ENCODE data around the gene ASIC4.

ASIC4 gene

DNA sequence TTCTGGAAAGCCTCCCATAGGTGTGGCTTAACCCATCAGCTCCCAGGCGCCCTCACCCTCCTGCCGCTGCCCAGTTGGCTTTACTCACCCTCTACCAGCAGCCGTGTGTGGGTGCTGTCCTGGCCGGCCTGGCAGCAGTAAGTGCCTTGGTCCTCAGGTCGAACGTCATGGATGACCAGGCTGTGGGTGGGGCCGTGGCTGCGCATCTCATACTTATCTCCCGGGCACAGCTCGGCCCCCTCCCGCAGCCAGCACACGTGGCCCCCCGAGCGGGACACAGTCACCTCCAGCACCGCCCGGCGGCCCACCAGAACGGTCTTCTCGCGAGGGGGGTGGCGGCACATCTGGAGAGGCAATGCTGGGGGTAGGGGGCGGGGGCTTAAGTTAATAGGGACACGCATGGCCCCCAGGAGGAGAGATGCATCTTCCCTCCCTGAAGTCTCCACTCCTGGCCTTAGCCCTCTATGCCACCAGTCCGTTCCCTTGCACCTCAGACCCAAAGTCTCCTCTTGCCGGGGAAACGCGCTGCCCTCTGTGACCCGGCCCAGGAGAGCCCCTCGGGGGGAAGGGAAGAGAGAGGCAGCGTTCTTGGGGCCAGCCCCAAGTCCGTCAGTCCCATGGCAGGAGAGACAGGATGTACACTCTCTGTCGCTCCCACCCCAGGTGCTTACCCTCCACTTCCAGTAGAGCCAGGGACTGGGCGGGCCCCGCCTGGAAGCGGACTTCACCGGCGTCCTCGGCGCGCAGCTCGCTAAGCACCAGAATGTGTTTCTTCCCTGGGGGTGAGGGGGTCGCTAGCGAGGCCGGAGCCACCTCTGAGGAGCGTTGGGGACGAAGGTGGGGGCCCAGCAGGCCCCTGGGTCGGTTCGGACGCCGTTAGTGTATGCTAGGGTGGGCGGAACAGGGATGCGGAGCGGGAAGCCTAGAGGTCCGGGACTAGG, 37.4 kb downstream of the ASIC4 start:
- POLR2A ChIA-PET = interaction anchor here (1.2 kb wide), 1 partner anchor 8 kb away, joined by 4 read pairs; the partner anchor contains the start of genes CHPF and TMEM198
- Histone ChIP-seq H3K36me3 (ENCODE audit: control insufficient read depth in 4 of 4, insufficient read depth in 4 of 4, low read length in 3 of 4) (peaks cover 0 to 4% (median under 1%) of the 10 kb centered on the region in 4 experiments), H3K9me3 (ENCODE audit: control extremely low read depth in 1 of 5, control insufficient read depth in 4 of 5, insufficient read depth in 2 of 5, low read depth in 1 of 5, low read length in 4 of 5) (no peaks in the 10 kb centered on the region), H3K27ac (ENCODE audit: insufficient read depth in 1 of 2, low read depth in 1 of 2, low read length in 2 of 2, poor library complexity in 1 of 2, severe bottlenecking in 2 of 2) (no peak overlapping the region), H3K4me1 (ENCODE audit: control extremely low read depth in 1 of 4, control insufficient read depth in 4 of 4, insufficient read depth in 4 of 4, low read length in 3 of 4) (peaks cover 0 to 20% (median 16%) of the 10 kb centered on the region in 4 experiments), H3K4me3 (ENCODE audit: control insufficient read depth in 1 of 7, extremely low read depth in 1 of 7, insufficient read depth in 4 of 7, low read depth in 2 of 7, low read length in 6 of 7) (peak overlapping the region; percentile 0 to 77 (median 63)), H3K27me3 (replicated peaks in 2 of 5; ENCODE audit: control insufficient read depth in 4 of 5, insufficient read depth in 5 of 5, low read length in 4 of 5) (peaks cover 3 to 36% (median 16%) of the 10 kb centered on the region in 5 experiments)
- peak in 1 of 3 donors; percentile 22 for DNase-seq
- WGBS (ENCODE audit: insufficient coverage) = 8% methylated on average over 37 of the region's 54 CpGs
- CTCF ChIA-PET = interaction anchor here (0.7 to 7.1 kb wide), 7 partner anchors 10 to 91 kb away, joined by 3 to 46 read pairs (median 6); partner anchors contain the start of genes CHPF, STK11IP and TMEM198

DNA sequence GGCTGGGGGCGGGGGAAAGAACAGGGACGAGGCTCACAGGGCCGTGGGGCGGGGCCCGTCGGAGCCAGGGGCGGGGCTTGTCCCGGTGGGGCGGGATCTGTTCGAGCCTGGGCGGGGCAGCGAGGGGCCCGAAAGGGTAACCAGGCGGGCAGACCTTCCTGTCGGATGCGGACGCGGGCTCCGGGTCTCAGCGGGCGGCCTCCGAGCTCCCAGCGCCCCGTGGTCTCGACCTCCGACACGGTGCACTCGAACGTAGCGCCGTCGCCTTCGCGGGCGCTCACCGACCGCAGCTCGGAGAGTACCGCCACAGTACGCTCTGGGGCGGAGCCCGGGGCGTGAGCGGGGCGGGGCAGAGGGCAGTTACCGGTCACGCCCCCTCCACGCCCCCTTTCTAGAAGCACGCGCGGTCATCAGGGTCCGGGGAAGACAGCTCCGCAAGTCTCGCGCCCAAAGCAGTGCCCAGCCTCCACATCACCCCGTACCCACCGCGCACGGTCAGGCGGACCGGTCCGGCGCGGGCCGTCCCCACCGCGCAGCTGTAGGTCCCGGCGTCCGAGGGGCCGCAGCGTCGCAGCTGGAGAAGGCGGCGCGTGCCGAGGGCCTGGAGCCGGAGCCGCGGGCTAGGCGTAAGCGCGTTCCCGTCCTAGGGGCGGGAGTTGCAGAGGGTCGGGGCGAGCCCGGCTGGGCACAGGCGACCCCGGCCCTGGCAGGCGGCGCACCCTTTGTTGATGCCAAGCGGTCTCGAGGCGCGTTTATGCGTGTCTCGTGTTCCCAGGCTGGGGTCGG, 38.3 kb downstream of the ASIC4 start:
- POLR2A ChIA-PET = interaction anchor here (0.7 to 1.2 kb wide), 2 partner anchors 9 to 18 kb away, joined by 3 to 4 read pairs; partner anchors contain the start of genes CHPF, OBSL1 and TMEM198
- H3K4me3 ChIP-seq (ENCODE audit: control insufficient read depth in 1 of 7, extremely low read depth in 1 of 7, insufficient read depth in 4 of 7, low read depth in 2 of 7, low read length in 6 of 7) = peak overlapping the region; percentile 43 to 77 (median 63)
- peaks cover 0 to 4% (median 2%) of the 10 kb centered on the region in 4 experiments for H3K36me3 ChIP-seq (ENCODE audit: control insufficient read depth in 4 of 4, insufficient read depth in 4 of 4, low read length in 3 of 4)
- 1% methylated on average over 64 of the region's 99 CpGs for WGBS (ENCODE audit: insufficient coverage)
- peak; percentile 73 to 91 (median 85) for DNase-seq
- H3K27ac ChIP-seq (ENCODE audit: insufficient read depth in 1 of 2, low read depth in 1 of 2, low read length in 2 of 2, poor library complexity in 1 of 2, severe bottlenecking in 2 of 2) = no peak overlapping the region
- H3K27me3 ChIP-seq (replicated peaks in 2 of 5; ENCODE audit: control insufficient read depth in 4 of 5, insufficient read depth in 5 of 5, low read length in 4 of 5) = peaks cover 3 to 34% (median 16%) of the 10 kb centered on the region in 5 experiments
- peaks cover 0 to 20% (median 16%) of the 10 kb centered on the region in 4 experiments for H3K4me1 ChIP-seq (ENCODE audit: control extremely low read depth in 1 of 4, control insufficient read depth in 4 of 4, insufficient read depth in 4 of 4, low read length in 3 of 4)
- CTCF ChIA-PET = interaction anchor here (0.5 to 7.1 kb wide), 9 partner anchors 9 to 90 kb away, joined by 3 to 46 read pairs (median 3); partner anchors contain the start of genes CHPF, OBSL1, STK11IP and TMEM198
- no peaks in the 10 kb centered on the region for H3K9me3 ChIP-seq (ENCODE audit: control extremely low read depth in 1 of 5, control insufficient read depth in 4 of 5, insufficient read depth in 2 of 5, low read depth in 1 of 5, low read length in 4 of 5)

DNA sequence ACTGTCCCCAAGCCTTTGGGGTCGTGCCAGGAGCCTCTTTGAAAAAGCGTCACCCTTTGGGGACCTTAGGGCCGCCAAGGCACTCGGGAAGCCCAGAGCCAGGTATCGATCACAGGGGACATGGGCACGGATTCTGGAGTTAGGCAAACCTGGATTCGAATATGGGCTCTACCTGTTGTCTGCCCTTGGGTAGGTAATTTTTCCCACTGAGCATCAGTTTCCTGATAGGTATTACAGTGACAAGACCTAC, 38.8 kb downstream of the ASIC4 start:
- no peaks in the 10 kb centered on the region for H3K9me3 ChIP-seq (ENCODE audit: control extremely low read depth in 1 of 5, control insufficient read depth in 4 of 5, insufficient read depth in 2 of 5, low read depth in 1 of 5, low read length in 4 of 5)
- POLR2A ChIA-PET = interaction anchor here (0.7 to 1.2 kb wide), 2 partner anchors 9 to 18 kb away, joined by 3 to 4 read pairs; partner anchors contain the start of genes CHPF, OBSL1 and TMEM198
- H3K4me3 ChIP-seq (ENCODE audit: control insufficient read depth in 1 of 7, extremely low read depth in 1 of 7, insufficient read depth in 4 of 7, low read depth in 2 of 7, low read length in 6 of 7) = peak overlapping the region in 4 of 7 experiments; percentile 57 to 77 (median 70)
- H3K4me1 ChIP-seq (ENCODE audit: control extremely low read depth in 1 of 4, control insufficient read depth in 4 of 4, insufficient read depth in 4 of 4, low read length in 3 of 4) = peaks cover 0 to 20% (median 16%) of the 10 kb centered on the region in 4 experiments
- DNase-seq = no peak
- 46% methylated on average over 7 of the region's 7 CpGs for WGBS (ENCODE audit: insufficient coverage)
- H3K27me3 ChIP-seq (replicated peaks in 2 of 5; ENCODE audit: control insufficient read depth in 4 of 5, insufficient read depth in 5 of 5, low read length in 4 of 5) = peaks cover 3 to 34% (median 16%) of the 10 kb centered on the region in 5 experiments
- peaks cover 0 to 4% (median 2%) of the 10 kb centered on the region in 4 experiments for H3K36me3 ChIP-seq (ENCODE audit: control insufficient read depth in 4 of 4, insufficient read depth in 4 of 4, low read length in 3 of 4)
- no peak overlapping the region for H3K27ac ChIP-seq (ENCODE audit: insufficient read depth in 1 of 2, low read depth in 1 of 2, low read length in 2 of 2, poor library complexity in 1 of 2, severe bottlenecking in 2 of 2)
- CTCF ChIA-PET = interaction anchor here (0.9 to 7.1 kb wide), 4 partner anchors 8 to 89 kb away, joined by 3 to 46 read pairs (median 22); partner anchors contain the start of genes CHPF, OBSL1 and TMEM198

DNA sequence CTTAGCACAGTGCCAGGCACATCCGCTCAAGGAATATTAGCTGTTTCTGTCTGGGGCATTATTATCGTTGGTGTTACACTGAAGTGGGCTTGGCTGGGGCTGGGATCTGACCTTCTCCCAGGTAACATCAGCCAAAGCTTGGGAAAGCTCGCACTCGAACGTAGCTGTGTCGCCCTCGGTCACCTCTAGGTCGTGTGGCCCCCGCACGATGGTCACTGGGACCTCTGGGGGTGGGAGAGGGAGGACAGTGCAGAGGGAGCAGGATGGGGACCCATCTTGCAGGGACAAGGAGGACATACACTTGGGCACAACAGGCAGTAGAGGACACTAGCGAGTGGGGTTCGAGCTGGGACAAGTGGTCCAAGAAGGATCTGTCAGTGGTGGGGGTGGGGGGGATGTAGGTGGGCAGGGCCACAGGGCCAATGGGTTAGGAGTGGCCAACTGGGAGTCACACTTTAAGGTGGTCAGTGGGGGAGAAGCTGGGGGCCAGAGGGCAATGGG, 39.2 kb downstream of the ASIC4 start:
- Histone ChIP-seq H3K9me3 (ENCODE audit: control extremely low read depth in 1 of 5, control insufficient read depth in 4 of 5, insufficient read depth in 2 of 5, low read depth in 1 of 5, low read length in 4 of 5) (no peaks in the 10 kb centered on the region), H3K36me3 (ENCODE audit: control insufficient read depth in 4 of 4, insufficient read depth in 4 of 4, low read length in 3 of 4) (peaks cover 0 to 4% (median 2%) of the 10 kb centered on the region in 4 experiments), H3K4me3 (ENCODE audit: control insufficient read depth in 1 of 7, extremely low read depth in 1 of 7, insufficient read depth in 4 of 7, low read depth in 2 of 7, low read length in 6 of 7) (no peak overlapping the region), H3K4me1 (ENCODE audit: control extremely low read depth in 1 of 4, control insufficient read depth in 4 of 4, insufficient read depth in 4 of 4, low read length in 3 of 4) (peaks cover 0 to 20% (median 16%) of the 10 kb centered on the region in 4 experiments), H3K27me3 (replicated peaks in 2 of 5; ENCODE audit: control insufficient read depth in 4 of 5, insufficient read depth in 5 of 5, low read length in 4 of 5) (peaks cover 3 to 34% (median 13%) of the 10 kb centered on the region in 5 experiments), H3K27ac (ENCODE audit: insufficient read depth in 1 of 2, low read depth in 1 of 2, low read length in 2 of 2, poor library complexity in 1 of 2, severe bottlenecking in 2 of 2) (no peak overlapping the region)
- ChIA-PET CTCF (interaction anchor here (0.6 to 7.1 kb wide), 3 partner anchors 8 to 586 kb away, joined by 3 to 46 read pairs (median 37); partner anchors contain the start of genes CHPF and TMEM198), POLR2A (interaction anchor here (0.7 kb wide), 1 partner anchor 17 kb away, joined by 3 read pairs; the partner anchor contains the start of gene OBSL1)
- no peak for DNase-seq
- 92% methylated on average over 4 of the region's 12 CpGs for WGBS (ENCODE audit: insufficient coverage)

DNA sequence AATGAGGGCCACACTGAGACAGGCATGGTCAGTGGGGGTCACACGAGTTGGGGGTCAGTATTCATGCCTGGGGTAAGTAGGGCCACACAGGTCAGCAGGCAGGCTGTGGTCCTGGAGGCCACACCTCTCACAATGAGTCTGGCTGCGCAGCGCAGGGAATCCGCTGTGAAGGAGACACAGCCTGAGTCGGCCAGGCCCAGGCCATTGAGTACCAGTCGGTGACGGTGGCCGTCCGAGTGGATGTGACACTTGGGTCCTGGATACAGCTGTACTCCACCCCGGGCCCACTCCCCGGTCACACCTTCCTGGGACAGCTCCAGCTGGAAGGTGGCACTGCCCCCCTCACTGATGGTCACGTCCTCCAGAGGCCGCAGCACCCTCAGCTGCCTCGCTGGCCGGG, 40.1 kb downstream of the ASIC4 start:
- no peak overlapping the region for H3K4me3 ChIP-seq (ENCODE audit: control insufficient read depth in 1 of 7, extremely low read depth in 1 of 7, insufficient read depth in 4 of 7, low read depth in 2 of 7, low read length in 6 of 7)
- no peak for DNase-seq
- H3K27me3 ChIP-seq (replicated peaks in 2 of 5; ENCODE audit: control insufficient read depth in 4 of 5, insufficient read depth in 5 of 5, low read length in 4 of 5) = peaks cover 3 to 34% (median 11%) of the 10 kb centered on the region in 5 experiments
- ChIA-PET POLR2A (no interaction called here), CTCF (interaction anchor here (14.3 kb wide), 1 partner anchor 13 kb away, joined by 117 read pairs; the partner anchor contains the start of genes CHPF and TMEM198)
- H3K27ac ChIP-seq (ENCODE audit: insufficient read depth in 1 of 2, low read depth in 1 of 2, low read length in 2 of 2, poor library complexity in 1 of 2, severe bottlenecking in 2 of 2) = no peak overlapping the region
- 98% methylated on average over 10 of the region's 15 CpGs for WGBS (ENCODE audit: insufficient coverage)
- peaks cover 0 to 20% (median 16%) of the 10 kb centered on the region in 4 experiments for H3K4me1 ChIP-seq (ENCODE audit: control extremely low read depth in 1 of 4, control insufficient read depth in 4 of 4, insufficient read depth in 4 of 4, low read length in 3 of 4)
- H3K9me3 ChIP-seq (ENCODE audit: control extremely low read depth in 1 of 5, control insufficient read depth in 4 of 5, insufficient read depth in 2 of 5, low read depth in 1 of 5, low read length in 4 of 5) = no peaks in the 10 kb centered on the region
- H3K36me3 ChIP-seq (ENCODE audit: control insufficient read depth in 4 of 4, insufficient read depth in 4 of 4, low read length in 3 of 4) = peaks cover 0 to 4% (median 2%) of the 10 kb centered on the region in 4 experiments

DNA sequence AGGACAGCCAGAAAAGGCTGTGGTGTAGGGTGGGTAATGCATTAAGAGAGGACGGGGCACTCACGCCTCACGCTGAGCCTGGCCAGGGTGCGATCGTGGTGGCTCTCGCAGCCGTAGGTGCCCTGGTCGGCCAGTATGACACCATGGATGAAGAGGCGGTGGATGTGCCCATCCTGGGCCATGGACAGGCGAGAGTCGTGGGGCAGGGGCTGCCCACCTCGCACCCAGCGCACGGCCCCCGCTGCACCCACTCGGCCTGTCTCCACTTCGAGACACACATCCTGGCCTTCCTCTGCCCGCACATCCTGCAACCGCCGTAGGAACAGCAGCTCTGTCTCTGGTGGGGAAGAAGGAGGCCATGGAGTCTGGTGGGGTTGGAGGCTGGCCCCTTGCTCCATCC, 41.7 kb downstream of the ASIC4 start:
- peaks cover 0 to 20% (median 16%) of the 10 kb centered on the region in 4 experiments for H3K4me1 ChIP-seq (ENCODE audit: control extremely low read depth in 1 of 4, control insufficient read depth in 4 of 4, insufficient read depth in 4 of 4, low read length in 3 of 4)
- no peak for DNase-seq
- H3K4me3 ChIP-seq (ENCODE audit: control insufficient read depth in 1 of 7, extremely low read depth in 1 of 7, insufficient read depth in 4 of 7, low read depth in 2 of 7, low read length in 6 of 7) = no peak overlapping the region
- no peaks in the 10 kb centered on the region for H3K9me3 ChIP-seq (ENCODE audit: control extremely low read depth in 1 of 5, control insufficient read depth in 4 of 5, insufficient read depth in 2 of 5, low read depth in 1 of 5, low read length in 4 of 5)
- WGBS (ENCODE audit: insufficient coverage) = 97% methylated on average over 19 of the region's 20 CpGs
- ChIA-PET CTCF (interaction anchor here (0.6 to 14.3 kb wide), 2 partner anchors 15 to 76 kb away, joined by 3 to 117 read pairs; partner anchors contain the start of genes CHPF and TMEM198), POLR2A (no interaction called here)
- H3K36me3 ChIP-seq (ENCODE audit: control insufficient read depth in 4 of 4, insufficient read depth in 4 of 4, low read length in 3 of 4) = peaks cover 0 to 4% (median 2%) of the 10 kb centered on the region in 4 experiments
- peaks cover 3 to 27% (median 8%) of the 10 kb centered on the region in 5 experiments for H3K27me3 ChIP-seq (replicated peaks in 2 of 5; ENCODE audit: control insufficient read depth in 4 of 5, insufficient read depth in 5 of 5, low read length in 4 of 5)
- no peak overlapping the region for H3K27ac ChIP-seq (ENCODE audit: insufficient read depth in 1 of 2, low read depth in 1 of 2, low read length in 2 of 2, poor library complexity in 1 of 2, severe bottlenecking in 2 of 2)
